HEK293 (cell line): ENCODE data around the gene RPL6.

Source experiments
- CTCF ChIA-PET: fragments of 350-600 bp; formaldehyde crosslinking; extraction: SDS; loops from one replicate; lab custom pipeline; 2021; ENCODE audit warnings: antibody characterized with exemption; lab: Yijun Ruan, JAX
- POLR2A ChIA-PET: fragments of 300-600 bp; formaldehyde crosslinking; extraction: SDS; loops from one replicate; lab custom pipeline; 2020; ENCODE audit warnings: antibody characterized with exemption, inconsistent platforms; lab: Yijun Ruan, JAX
- H3K27ac ChIP-seq: fragments of 200-500 bp; sonication (Bioruptor generic); 2 replicates; pipeline ENCODE4 v1.5.1; 2014; ENCODE audit warnings: low read depth, low read length, control low read depth, inconsistent platforms; ENCODE audit errors: extremely low read depth
- H3K36me3 ChIP-seq, 2 experiments: fragments of 200-500 bp in 1 of 2; sonication (Bioruptor generic) in 1 of 2; 1 replicate in 1 of 2; 2 replicates in 1 of 2; pipeline ENCODE4 v1.5.1; 2014 to 2017; ENCODE audit warnings: inconsistent platforms in 2 of 2, low read length in 2 of 2; ENCODE audit not compliant: control insufficient read depth in 2 of 2, insufficient read depth in 1 of 2
- H3K4me1 ChIP-seq: fragments of 200-500 bp; sonication (Bioruptor generic); 2 replicates; pipeline ENCODE4 v1.5.1; 2014; ENCODE audit warnings: mild to moderate bottlenecking, low read length, inconsistent platforms; ENCODE audit not compliant: control insufficient read depth, insufficient read depth
- H3K4me3 ChIP-seq: 2 replicates; pipeline ENCODE4 v1.5.1; 2011; ENCODE audit warnings: low read depth, mild to moderate bottlenecking, control low read depth, low read length, moderate library complexity
- H3K9me3 ChIP-seq: fragments of 200-500 bp; sonication (Bioruptor generic); 2 replicates; pipeline ENCODE4 v1.5.1; 2014; ENCODE audit warnings: low read depth, low read length, inconsistent platforms; ENCODE audit not compliant: control insufficient read depth, insufficient read depth
- PRDM1 ChIP-seq: fragments of 450-650 bp; formaldehyde crosslinking; IDR thresholded peaks from 2 replicates; pipeline ENCODE4; 2016; ENCODE audit warnings: missing biosample characterization, missing genetic modification characterization
- SCRT2 ChIP-seq: fragments of 450-650 bp; formaldehyde crosslinking; IDR thresholded peaks from 2 replicates; pipeline ENCODE4 v1.5.1; 2016; ENCODE audit warnings: missing biosample characterization, missing genetic modification characterization
- YY1 ChIP-seq: fragments of 450-650 bp; formaldehyde crosslinking; IDR thresholded peaks from 2 replicates; pipeline ENCODE4 v1.5.1; 2018; ENCODE audit warnings: missing biosample characterization, missing genetic modification characterization
- YY2 ChIP-seq: fragments of 450-650 bp; formaldehyde crosslinking; IDR thresholded peaks from 2 replicates; pipeline ENCODE4 v1.5.1; 2016; ENCODE audit warnings: missing biosample characterization, missing genetic modification characterization
- ZBTB17 ChIP-seq: fragments of 450-650 bp; formaldehyde crosslinking; IDR thresholded peaks from 2 replicates; pipeline ENCODE4 v1.5.1; 2016; ENCODE audit warnings: missing biosample characterization, missing genetic modification characterization
- ZFHX2 ChIP-seq: fragments of 450-650 bp; formaldehyde crosslinking; conservative IDR thresholded peaks from 2 replicates; pipeline ENCODE4 v1.5.1; 2016; ENCODE audit warnings: missing biosample characterization, missing genetic modification characterization
- ZFP69B ChIP-seq: fragments of 450-650 bp; formaldehyde crosslinking; IDR thresholded peaks from 2 replicates; pipeline ENCODE4 v1.5.1; 2016; ENCODE audit warnings: missing biosample characterization, missing genetic modification characterization
- ZNF18 ChIP-seq: fragments of 450-650 bp; formaldehyde crosslinking; IDR thresholded peaks from 2 replicates; pipeline ENCODE4 v1.5.1; 2016; ENCODE audit warnings: missing biosample characterization, missing genetic modification characterization
- ZNF239 ChIP-seq: fragments of 450-650 bp; formaldehyde crosslinking; IDR thresholded peaks from 2 replicates; pipeline ENCODE4 v1.5.1; 2016; ENCODE audit warnings: missing biosample characterization, missing genetic modification characterization
- ZNF341 ChIP-seq: fragments of 450-650 bp; formaldehyde crosslinking; IDR thresholded peaks from 2 replicates; pipeline ENCODE4; 2016; ENCODE audit warnings: low read depth, missing biosample characterization, missing genetic modification characterization
- ZNF426 ChIP-seq: fragments of 450-650 bp; formaldehyde crosslinking; IDR thresholded peaks from 2 replicates; pipeline ENCODE4 v1.5.1; 2017; ENCODE audit warnings: missing biosample characterization, missing genetic modification characterization, mild to moderate bottlenecking, inconsistent platforms, moderate library complexity
- ZNF488 ChIP-seq: fragments of 450-650 bp; formaldehyde crosslinking; IDR thresholded peaks from 2 replicates; pipeline ENCODE4 v1.5.1; 2016; ENCODE audit warnings: missing biosample characterization, missing genetic modification characterization
- ZNF624 ChIP-seq: fragments of 450-650 bp; formaldehyde crosslinking; IDR thresholded peaks from 2 replicates; pipeline ENCODE4 v1.5.1; 2017; ENCODE audit warnings: missing biosample characterization, missing genetic modification characterization
- ZNF629 ChIP-seq: fragments of 450-650 bp; formaldehyde crosslinking; IDR thresholded peaks from 2 replicates; pipeline ENCODE4 v1.5.1; 2017; ENCODE audit warnings: missing biosample characterization, missing genetic modification characterization
- ZNF645 ChIP-seq: fragments of 450-650 bp; formaldehyde crosslinking; IDR thresholded peaks from 2 replicates; pipeline ENCODE4; 2016; ENCODE audit warnings: missing biosample characterization, missing genetic modification characterization
- ZNF692 ChIP-seq: fragments of 450-650 bp; formaldehyde crosslinking; IDR thresholded peaks from 2 replicates; pipeline ENCODE4 v1.5.1; 2016; ENCODE audit warnings: missing biosample characterization, missing genetic modification characterization
- ZNF704 ChIP-seq: fragments of 450-650 bp; formaldehyde crosslinking; IDR thresholded peaks from 2 replicates; pipeline ENCODE4 v1.5.1; 2016; ENCODE audit warnings: missing biosample characterization, missing genetic modification characterization
- TF ChIP-seq, protein P1 (sequence below): fragments of 450-650 bp; formaldehyde crosslinking; IDR thresholded peaks from 2 replicates; pipeline ENCODE4 v1.5.1; 2016; ENCODE audit warnings: missing biosample characterization, missing genetic modification characterization
- TF ChIP-seq, protein P2 (sequence below): fragments of 450-650 bp; formaldehyde crosslinking; IDR thresholded peaks from 2 replicates; pipeline ENCODE4 v1.5.1; 2016; ENCODE audit warnings: missing biosample characterization, missing genetic modification characterization

RPL6 gene

DNA sequence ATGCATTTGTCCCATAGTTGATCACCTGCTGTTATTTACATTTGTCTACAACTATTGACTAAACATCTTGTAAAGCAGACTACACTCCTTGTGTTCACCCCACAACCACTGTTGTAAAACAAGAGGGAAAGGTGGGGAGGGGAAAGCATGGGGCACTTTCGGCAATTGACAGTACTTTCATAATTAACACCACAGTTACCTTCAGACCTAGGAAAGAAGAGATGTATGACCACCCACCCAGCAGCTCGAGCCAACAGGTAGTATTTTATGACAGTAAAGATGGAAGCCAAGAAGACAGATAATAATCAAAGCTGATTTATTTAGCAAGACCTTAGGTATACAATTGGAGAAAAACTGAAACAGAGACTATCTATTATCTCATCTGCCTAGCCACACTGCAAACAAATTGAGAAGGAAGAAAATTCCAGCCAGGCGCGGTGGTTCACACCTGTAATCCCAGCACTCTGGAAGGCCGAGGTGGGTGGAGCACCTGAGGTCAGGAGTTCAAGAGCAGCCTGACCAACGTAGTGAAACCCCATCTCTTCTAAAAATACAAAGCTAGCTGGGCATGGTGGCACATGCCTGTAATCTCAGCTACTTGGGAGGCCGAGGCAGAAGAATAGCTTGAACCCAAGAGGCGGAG, 38.4 kb downstream of the RPL6 start:
- H3K9me3 ChIP-seq = no peaks in the 10 kb centered on the region
- TF ChIP-seq PRDM1 (tag by site-specific recombination) (peak; percentile 96), ZNF645 (tag by site-specific recombination) (no peak), ZNF624 (tag by site-specific recombination) (no peak), ZNF18 (peak; percentile 86), ZFHX2 (tag by site-specific recombination) (no peak), ZBTB17 (tag by site-specific recombination) (no peak), SCRT2 (tag by site-specific recombination) (peak; percentile 71)
- peaks cover 15% of the 10 kb centered on the region for H3K4me1 ChIP-seq
- H3K4me3 ChIP-seq = no peak overlapping the region
- POLR2A ChIA-PET = no interaction called here
- no peak overlapping the region for H3K27ac ChIP-seq
- CTCF ChIA-PET = interaction anchor here (0.7 to 1.4 kb wide), 2 partner anchors 11 to 14 kb away, joined by 3 read pairs; no protein-coding TSS in a partner anchor
- no peaks in the 10 kb centered on the region; a peak in 1 of 3 replicates for H3K36me3 ChIP-seq

- no peak overlapping the region for H3K27ac ChIP-seq
- H3K36me3 ChIP-seq = no peaks in the 10 kb centered on the region; a peak in 1 of 3 replicates
- ChIA-PET POLR2A (no interaction called here), CTCF (no interaction called here)
- no peak overlapping the region for H3K4me3 ChIP-seq
- H3K9me3 ChIP-seq = no peaks in the 10 kb centered on the region
- H3K4me1 ChIP-seq = peaks cover 15% of the 10 kb centered on the region
- TF ChIP-seq, protein P1, sequence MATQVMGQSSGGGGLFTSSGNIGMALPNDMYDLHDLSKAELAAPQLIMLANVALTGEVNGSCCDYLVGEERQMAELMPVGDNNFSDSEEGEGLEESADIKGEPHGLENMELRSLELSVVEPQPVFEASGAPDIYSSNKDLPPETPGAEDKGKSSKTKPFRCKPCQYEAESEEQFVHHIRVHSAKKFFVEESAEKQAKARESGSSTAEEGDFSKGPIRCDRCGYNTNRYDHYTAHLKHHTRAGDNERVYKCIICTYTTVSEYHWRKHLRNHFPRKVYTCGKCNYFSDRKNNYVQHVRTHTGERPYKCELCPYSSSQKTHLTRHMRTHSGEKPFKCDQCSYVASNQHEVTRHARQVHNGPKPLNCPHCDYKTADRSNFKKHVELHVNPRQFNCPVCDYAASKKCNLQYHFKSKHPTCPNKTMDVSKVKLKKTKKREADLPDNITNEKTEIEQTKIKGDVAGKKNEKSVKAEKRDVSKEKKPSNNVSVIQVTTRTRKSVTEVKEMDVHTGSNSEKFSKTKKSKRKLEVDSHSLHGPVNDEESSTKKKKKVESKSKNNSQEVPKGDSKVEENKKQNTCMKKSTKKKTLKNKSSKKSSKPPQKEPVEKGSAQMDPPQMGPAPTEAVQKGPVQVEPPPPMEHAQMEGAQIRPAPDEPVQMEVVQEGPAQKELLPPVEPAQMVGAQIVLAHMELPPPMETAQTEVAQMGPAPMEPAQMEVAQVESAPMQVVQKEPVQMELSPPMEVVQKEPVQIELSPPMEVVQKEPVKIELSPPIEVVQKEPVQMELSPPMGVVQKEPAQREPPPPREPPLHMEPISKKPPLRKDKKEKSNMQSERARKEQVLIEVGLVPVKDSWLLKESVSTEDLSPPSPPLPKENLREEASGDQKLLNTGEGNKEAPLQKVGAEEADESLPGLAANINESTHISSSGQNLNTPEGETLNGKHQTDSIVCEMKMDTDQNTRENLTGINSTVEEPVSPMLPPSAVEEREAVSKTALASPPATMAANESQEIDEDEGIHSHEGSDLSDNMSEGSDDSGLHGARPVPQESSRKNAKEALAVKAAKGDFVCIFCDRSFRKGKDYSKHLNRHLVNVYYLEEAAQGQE = no peak
- TF ChIP-seq ZNF239 (tag by site-specific recombination) (no peak), ZNF488 (no peak), YY1 (tag by site-specific recombination) (no peak), YY2 (tag by site-specific recombination) (no peak), ZNF629 (tag by site-specific recombination) (no peak), ZFP69B (tag by site-specific recombination) (no peak), ZNF341 (tag by site-specific recombination) (no peak), ZNF624 (tag by site-specific recombination) (no peak), ZNF692 (no peak), ZNF645 (tag by site-specific recombination) (no peak), ZNF426 (no peak), ZNF704 (no peak)
- TF ChIP-seq, protein P2, sequence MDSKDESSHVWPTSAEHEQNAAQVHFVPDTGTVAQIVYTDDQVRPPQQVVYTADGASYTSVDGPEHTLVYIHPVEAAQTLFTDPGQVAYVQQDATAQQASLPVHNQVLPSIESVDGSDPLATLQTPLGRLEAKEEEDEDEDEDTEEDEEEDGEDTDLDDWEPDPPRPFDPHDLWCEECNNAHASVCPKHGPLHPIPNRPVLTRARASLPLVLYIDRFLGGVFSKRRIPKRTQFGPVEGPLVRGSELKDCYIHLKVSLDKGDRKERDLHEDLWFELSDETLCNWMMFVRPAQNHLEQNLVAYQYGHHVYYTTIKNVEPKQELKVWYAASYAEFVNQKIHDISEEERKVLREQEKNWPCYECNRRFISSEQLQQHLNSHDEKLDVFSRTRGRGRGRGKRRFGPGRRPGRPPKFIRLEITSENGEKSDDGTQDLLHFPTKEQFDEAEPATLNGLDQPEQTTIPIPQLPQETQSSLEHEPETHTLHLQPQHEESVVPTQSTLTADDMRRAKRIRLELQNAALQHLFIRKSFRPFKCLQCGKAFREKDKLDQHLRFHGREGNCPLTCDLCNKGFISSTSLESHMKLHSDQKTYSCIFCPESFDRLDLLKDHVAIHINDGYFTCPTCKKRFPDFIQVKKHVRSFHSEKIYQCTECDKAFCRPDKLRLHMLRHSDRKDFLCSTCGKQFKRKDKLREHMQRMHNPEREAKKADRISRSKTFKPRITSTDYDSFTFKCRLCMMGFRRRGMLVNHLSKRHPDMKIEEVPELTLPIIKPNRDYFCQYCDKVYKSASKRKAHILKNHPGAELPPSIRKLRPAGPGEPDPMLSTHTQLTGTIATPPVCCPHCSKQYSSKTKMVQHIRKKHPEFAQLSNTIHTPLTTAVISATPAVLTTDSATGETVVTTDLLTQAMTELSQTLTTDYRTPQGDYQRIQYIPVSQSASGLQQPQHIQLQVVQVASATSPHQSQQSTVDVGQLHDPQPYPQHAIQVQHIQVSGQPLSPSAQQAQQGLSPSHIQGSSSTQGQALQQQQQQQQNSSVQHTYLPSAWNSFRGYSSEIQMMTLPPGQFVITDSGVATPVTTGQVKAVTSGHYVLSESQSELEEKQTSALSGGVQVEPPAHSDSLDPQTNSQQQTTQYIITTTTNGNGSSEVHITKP (tag by site-specific recombination) = no peak
These were observed 39.2 kb downstream of the RPL6 start for GRCh38 chr12:112370199-112370598.
